ENCODE measurements around the gene NXPH3. TPM values are rescaled to one million over a fixed set of nuclear protein-coding genes. Genes with fewer than 3 reads are reported as not detected.
"Not testable (repeated sequence)": the region's sequence is repeated elsewhere in the genome, so short reads cannot be mapped to it uniquely, and the experiment has no call there.

NXPH3 gene
- total RNA-seq, 1 donor = 1.9 TPM

DNA sequence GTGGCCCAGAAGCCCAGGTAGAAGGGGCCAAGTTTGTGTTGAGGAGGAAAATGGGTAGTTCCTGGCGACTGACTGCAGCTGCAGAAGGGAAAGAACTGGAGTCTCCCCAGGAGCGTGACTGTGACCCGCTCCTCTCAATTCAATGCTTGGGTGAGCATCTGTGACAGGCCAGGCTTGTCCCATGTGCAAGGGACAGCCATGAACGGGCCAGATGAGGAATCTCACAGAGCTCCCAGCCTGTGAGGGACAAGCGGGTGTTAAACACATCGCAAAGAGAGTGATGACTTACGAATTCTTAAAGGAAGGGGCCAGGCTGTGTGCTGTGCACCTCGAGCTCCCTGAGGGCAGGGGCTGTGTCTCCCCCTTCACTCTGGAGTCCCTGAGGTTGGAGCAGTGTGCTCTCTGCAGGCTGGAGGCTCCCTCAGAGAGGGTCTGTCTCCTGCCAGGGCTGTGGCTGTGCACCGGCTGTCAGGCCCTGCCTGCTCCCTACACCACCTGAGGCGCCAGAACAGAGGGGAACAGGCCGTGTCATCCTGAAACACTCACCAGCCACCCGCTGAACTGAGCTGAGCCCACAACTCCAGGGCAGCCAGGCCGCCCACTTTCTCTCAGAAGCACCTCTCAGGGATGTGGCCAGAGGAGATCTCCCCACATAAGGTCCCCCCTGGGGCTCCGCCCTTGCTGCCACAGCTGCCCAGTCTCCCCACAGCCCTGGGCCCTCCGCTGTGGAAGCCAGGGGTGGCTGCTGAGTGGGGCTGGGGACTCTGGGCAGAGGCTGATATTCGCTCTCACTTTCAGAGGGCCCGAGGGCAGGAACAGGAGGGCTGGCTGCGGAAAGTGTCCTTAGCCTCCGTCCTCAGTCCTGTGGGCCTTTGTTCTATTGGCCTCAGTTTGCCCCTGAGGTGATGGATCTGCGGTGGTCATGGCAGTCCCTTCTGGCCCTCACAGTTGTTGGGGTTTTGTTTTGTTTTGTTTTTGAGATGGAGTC, 25.7 kb upstream of the NXPH3 start:
- TF ChIP-seq, protein P1, sequence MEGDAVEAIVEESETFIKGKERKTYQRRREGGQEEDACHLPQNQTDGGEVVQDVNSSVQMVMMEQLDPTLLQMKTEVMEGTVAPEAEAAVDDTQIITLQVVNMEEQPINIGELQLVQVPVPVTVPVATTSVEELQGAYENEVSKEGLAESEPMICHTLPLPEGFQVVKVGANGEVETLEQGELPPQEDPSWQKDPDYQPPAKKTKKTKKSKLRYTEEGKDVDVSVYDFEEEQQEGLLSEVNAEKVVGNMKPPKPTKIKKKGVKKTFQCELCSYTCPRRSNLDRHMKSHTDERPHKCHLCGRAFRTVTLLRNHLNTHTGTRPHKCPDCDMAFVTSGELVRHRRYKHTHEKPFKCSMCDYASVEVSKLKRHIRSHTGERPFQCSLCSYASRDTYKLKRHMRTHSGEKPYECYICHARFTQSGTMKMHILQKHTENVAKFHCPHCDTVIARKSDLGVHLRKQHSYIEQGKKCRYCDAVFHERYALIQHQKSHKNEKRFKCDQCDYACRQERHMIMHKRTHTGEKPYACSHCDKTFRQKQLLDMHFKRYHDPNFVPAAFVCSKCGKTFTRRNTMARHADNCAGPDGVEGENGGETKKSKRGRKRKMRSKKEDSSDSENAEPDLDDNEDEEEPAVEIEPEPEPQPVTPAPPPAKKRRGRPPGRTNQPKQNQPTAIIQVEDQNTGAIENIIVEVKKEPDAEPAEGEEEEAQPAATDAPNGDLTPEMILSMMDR (IDR thresholded peaks at IDR 0.05; ENCODE audit: insufficient read depth, low read length) = no peak
- no peak for DNase-seq (ENCODE audit: low read depth)
- no peak overlapping the region for H3K4me3 ChIP-seq (ENCODE audit: low read depth, low read length)

DNA sequence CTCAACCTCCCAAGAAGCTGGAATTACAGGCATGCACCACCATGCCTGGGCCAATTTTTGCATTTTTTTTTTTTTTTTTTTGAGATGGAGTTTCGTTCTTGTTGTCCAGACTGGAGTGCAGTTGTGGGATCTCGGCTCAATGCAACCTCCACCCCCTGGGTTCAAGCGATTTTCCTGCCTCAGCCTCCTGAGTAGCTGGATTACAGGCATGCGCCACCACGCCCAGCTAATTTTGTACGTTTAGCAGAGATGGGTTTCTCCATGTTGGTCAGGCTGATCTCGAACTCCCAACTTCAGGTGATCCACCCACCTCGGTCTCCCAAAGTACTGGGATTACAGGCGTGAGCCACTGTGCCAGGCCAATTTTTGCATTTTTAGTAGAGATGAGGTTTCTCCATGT, 24.9 kb upstream of the NXPH3 start:
- not testable (repeated sequence) for H3K4me3 ChIP-seq (ENCODE audit: low read depth, low read length); DNase-seq (ENCODE audit: low read depth)

DNA sequence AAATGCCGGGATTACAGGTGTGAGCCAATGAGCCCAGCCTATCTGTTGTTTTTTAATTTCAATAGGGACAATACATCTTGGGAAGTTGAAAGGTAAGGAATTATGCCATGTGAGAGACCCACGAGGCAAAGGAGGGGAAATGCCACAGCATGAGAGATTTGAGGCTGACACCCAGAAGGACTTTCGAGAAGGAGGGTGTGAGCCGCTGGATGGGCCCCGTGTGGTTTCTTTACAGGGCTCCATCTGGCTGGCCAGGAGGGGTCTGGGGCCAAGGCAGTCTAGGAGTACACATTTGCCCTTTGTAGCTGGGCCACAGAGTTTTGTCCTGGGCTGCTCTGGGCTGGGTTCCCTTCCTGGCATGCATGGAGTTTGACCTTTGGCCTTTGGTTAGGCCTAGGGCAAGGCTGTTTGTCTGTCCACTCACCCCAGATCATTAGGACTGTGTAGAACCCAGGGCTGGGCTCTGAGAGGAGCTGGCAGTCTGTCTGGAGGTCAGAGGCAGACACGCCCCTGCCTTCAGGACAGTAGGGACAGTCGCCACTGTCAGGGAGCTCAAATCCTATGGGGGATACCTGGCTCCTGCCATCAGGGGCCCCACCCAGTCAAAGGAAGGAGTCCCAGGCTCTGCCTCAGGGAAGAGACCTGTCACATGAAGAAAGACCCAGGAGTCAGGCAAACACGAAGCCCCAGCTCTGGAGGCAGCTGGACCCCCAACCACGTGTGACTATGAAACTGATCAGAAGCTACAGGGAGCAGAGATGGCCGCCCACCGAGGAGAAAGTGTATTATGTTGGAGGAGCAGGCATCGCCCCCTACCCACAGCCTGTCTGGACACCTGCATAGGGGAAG, 24.2 kb upstream of the NXPH3 start:
- TF ChIP-seq, protein P1 (IDR thresholded peaks at IDR 0.05; ENCODE audit: insufficient read depth, low read length) = no peak
- DNase-seq (ENCODE audit: low read depth) = no peak
- no peak overlapping the region for H3K4me3 ChIP-seq (ENCODE audit: low read depth, low read length)

DNA sequence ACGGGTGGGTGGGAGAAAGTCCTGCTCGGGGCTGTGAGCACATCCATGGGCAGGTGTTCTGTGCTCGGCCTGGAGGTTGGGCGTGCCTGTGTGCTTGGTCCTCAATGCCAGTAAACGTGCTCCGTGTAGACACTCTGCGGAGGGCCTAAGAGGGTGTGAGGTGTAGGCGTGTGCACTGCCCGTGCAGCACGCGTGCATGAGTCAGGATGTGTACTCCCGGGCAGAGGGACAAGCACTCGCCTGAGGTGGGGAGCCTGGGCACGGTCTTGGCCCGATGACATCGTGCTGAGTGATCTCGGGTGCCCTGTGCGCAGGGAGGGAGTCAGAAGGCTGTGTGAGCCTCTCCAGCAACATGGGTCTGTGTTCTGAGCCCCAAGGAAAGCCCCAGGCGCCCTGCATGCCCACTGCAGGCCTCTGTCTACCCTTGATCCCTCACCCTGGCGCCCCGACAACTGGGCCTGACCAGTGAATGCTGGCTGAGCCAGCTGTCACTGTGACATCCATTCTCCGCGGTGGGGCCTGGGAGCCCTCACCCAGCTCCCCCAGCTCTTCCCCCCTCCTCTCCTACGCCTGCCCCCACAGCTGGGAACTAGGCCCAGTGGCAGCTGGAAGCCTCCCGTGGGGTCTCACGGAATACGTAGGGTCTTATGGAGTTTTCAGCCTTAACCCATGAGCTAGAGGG, 23.5 kb upstream of the NXPH3 start:
- no peak for DNase-seq (ENCODE audit: low read depth)
- TF ChIP-seq, protein P1 (IDR thresholded peaks at IDR 0.05; ENCODE audit: insufficient read depth, low read length) = no peak
- H3K4me3 ChIP-seq (ENCODE audit: low read depth, low read length) = no peak overlapping the region

DNA sequence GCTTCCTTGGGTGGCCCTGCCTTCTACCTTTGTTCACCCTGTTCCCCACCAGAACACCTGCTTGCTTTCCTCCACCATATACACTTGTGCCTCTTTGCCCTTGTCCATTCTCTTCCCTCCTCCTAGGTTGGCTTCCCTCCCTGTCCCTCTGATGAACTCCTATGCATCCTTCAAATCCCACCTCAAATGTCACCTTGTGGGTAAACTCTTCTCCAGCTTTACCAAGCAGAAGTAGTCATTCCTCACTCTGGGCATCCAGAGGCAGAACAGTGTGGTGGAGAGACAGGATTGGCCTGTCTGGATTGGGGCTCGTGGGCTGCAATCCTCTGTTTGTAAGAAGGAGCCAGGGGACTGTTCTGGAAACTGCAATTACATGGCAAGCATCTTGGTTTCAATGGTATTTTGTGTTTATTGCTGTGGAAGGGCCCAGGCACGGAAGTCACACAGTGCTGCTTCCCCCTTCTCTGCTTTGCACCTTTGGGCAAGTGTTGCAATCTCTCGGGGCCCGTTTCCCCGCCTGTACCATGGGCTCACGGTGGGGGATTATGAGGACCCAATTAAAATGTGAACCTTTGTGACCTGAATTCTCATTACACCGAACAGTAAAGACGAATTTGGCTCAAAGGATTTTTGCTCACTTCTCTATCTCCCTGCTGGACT, 21.9 kb upstream of the NXPH3 start:
- H3K4me3 ChIP-seq (ENCODE audit: low read depth, low read length) = no peak overlapping the region
- TF ChIP-seq, protein P1 (IDR thresholded peaks at IDR 0.05; ENCODE audit: insufficient read depth, low read length) = no peak
- DNase-seq (ENCODE audit: low read depth) = no peak

DNA sequence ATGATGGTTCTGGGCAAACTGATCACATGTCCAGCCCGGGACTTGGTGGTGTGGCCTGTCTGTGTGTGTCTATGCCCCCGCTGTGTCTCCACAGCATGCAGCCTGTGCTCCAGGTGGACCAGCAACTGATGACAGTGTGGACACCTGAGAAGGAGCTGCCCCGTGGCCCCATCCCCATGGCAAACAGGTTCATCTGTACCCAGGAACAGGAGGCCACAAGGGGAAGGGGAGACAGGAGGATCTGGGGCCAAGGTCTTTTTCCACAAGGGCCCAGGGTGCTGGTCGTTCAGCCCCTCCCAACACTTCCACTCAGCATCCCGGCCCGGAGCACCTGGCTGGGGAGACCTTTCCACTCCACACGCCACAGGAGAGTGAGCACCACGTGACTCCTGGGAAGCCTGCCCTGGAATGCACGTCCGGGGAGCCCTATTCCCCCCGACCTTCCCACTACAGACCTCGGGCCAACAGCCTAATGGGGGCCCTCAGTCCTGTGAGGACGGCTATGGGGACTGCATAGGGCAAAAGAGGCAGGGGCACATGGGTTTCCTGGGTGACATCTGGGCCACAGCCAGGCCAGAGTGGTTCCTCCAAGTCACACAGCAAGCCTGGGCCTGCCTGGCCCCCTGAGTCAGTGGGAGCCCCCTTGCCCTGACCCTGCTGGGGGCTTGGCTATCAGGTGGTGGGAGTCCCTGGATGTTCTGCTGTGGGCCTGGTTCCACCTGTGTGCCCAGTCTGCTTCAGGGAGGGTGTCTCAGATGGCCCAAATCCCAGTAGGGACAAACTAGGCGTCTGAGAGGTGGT, 20.8 kb upstream of the NXPH3 start:
- TF ChIP-seq, protein P1 (IDR thresholded peaks at IDR 0.05; ENCODE audit: insufficient read depth, low read length) = no peak

More for the DNA sequence above, 20.8 kb upstream of the NXPH3 start:
- H3K4me3 ChIP-seq (ENCODE audit: low read depth, low read length) = no peak overlapping the region
- no peak for DNase-seq (ENCODE audit: low read depth)

All from fibroblast of the aortic adventitia (primary cell).